Upper lobe of right lung (tissue), 1 donor: Measurements from ENCODE around the gene MGP. TPM values are rescaled to one million over a fixed set of nuclear protein-coding genes. Genes with fewer than 3 reads are reported as not detected.
A peak's percentile ranks its signal among the peaks of the same experiment; 100 is the strongest.

ENCODE experiments used
- ATAC-seq: fragments of 200-7000 bp; cut with Tn5 transposase; one replicate; pipeline ENCODE4 v1.9.1; 2020; ENCODE audit warnings: mild to moderate bottlenecking, moderate library complexity
- DNase-seq: peaks from one replicate; pipeline ENCODE4 v3.0.0-alpha.2; 2020
- H3K27ac ChIP-seq: fragments of 200-600 bp; one replicate; pipeline ENCODE4 v1.8.0; 2022
- H3K27me3 ChIP-seq: fragments of 200-600 bp; one replicate; pipeline ENCODE4 v1.8.0; 2022; ENCODE audit warnings: mild to moderate bottlenecking
- H3K36me3 ChIP-seq: fragments of 200-600 bp; one replicate; pipeline ENCODE4 v1.8.0; 2022
- H3K4me1 ChIP-seq: fragments of 200-600 bp; one replicate; pipeline ENCODE4 v1.8.0; 2022
- H3K4me3 ChIP-seq: fragments of 200-600 bp; one replicate; pipeline ENCODE4 v1.8.0; 2022; ENCODE audit warnings: mild to moderate bottlenecking
- H3K9me3 ChIP-seq: fragments of 200-600 bp; one replicate; pipeline ENCODE4 v1.8.0; 2022
- intact Hi-C: fragments of 100-400 bp; cut with DNase I; formaldehyde crosslinking; loops from one replicate; pipeline ENCODE4 v1.11.0; 2022
- total RNA-seq: library from RNA; stranded (reverse); fragmentation: NEBNext Ultra II Directional; extraction: Animal tissue kit (Norgen Biotek cat#: 25700); gene quantifications from one replicate; pipeline ENCODE4 v1.2.1, GENCODE V29; 2021
- TF ChIP-seq, protein P1 (sequence below): fragments of 200-600 bp; IDR thresholded peaks from one replicate; pipeline ENCODE4 v1.8.0; 2022; ENCODE audit warnings: antibody characterized with exemption
- donor health status: DM: no; HTN: yes; CAD: no; lungs with severe emphysema.

Gene MGP
- total RNA-seq, 1 donor from 2014 or later, result 472 TPM

DNA sequence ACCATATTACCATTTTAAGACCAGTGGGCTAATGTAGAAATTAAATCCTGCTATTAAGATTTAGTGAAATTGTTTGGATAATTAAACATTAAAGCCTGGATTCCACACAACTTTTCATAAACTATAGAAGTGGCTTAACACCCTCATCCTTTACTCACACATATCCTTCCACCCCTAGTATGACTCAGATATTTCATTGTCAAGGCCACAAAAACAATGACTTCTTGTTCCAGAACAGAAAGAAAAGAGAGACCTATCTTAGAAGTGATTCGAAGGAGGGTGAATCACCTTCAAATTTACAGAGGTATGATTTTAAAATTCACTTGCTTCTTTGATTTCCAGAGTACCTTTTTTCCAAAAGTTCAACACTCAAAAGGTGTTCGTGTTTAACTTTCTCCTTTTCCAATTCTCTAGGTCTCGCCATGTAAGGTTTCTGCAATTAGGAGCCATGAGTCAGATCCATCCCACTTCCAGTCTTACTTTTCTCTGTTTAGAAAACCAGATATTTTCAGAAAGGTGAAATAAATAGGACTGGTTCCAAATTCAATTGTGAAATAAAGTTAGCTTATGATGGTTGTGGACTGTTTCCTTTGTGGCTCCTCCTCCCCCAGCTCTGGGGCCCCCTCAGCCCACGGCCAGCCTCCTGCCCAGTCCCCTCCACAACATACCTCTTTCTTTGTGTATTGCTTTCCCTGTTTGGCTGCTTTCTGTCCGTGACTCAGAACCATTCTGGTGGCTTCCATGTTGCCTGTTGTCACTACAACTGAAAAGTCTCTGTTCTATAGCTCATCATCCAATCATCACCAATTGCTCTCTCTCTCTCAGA lies 24.6 kb upstream of the MGP start:
- Histone ChIP-seq H3K27ac (no peak overlapping the region), H3K4me3 (no peak overlapping the region), H3K36me3 (no peaks in the 10 kb centered on the region), H3K27me3 (no peaks in the 10 kb centered on the region), H3K4me1 (peaks cover 11% of the 10 kb centered on the region), H3K9me3 (no peaks in the 10 kb centered on the region)
- ATAC-seq, result no peak
- intact Hi-C loops, result no loop called here
- TF ChIP-seq, protein P1, sequence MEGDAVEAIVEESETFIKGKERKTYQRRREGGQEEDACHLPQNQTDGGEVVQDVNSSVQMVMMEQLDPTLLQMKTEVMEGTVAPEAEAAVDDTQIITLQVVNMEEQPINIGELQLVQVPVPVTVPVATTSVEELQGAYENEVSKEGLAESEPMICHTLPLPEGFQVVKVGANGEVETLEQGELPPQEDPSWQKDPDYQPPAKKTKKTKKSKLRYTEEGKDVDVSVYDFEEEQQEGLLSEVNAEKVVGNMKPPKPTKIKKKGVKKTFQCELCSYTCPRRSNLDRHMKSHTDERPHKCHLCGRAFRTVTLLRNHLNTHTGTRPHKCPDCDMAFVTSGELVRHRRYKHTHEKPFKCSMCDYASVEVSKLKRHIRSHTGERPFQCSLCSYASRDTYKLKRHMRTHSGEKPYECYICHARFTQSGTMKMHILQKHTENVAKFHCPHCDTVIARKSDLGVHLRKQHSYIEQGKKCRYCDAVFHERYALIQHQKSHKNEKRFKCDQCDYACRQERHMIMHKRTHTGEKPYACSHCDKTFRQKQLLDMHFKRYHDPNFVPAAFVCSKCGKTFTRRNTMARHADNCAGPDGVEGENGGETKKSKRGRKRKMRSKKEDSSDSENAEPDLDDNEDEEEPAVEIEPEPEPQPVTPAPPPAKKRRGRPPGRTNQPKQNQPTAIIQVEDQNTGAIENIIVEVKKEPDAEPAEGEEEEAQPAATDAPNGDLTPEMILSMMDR, result no peak
- no peak for DNase-seq

DNA sequence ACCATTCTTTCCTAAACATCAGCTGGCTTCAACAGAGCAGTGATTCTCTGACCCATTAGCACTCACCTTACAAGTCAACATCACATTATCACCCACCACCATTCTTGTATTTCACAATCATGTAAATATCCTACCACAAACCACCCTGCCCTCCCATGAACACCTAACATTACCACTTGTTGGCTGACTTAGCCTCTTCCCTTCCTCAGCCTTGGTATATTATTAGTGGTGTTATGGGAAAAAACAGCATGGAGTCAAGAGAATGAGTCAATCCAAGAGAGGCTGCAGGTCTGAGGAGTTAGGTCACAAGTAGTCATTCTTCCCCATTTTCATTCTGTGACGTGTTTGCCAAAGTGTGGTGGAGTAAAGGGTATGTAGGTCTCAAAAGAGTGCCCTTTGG lies 22.3 kb upstream of the MGP start:
- DNase-seq, result no peak
- H3K36me3 ChIP-seq, result no peaks in the 10 kb centered on the region
- H3K27ac ChIP-seq, result no peak overlapping the region
- no peak overlapping the region for H3K4me3 ChIP-seq
- TF ChIP-seq, protein P1, result no peak
- ATAC-seq, result no peak
- no peaks in the 10 kb centered on the region for H3K9me3 ChIP-seq
- no peaks in the 10 kb centered on the region for H3K27me3 ChIP-seq
- peaks cover 26% of the 10 kb centered on the region for H3K4me1 ChIP-seq
- intact Hi-C loops, result no loop called here

DNA sequence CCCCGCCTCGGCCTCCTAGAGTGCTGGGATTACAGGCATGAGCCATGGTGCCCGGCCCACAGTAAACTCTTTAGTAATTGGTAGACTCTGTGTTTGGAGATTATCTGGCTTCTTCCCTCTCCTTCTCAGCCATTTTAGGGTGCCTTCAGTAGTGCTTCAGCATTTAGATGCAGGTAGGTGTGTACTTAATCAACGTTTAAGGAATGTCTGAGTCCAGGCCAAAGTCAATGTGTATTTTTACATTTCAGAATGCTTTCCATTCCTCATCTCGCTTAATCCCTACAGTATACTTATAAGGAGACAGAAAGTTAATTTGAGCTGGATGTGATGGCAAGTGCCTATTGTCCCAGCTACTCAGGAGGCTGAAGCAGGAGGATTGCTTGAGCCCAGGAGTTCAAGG lies 20.5 kb upstream of the MGP start:
- Histone ChIP-seq H3K36me3 (no peaks in the 10 kb centered on the region), H3K4me1 (peaks cover 26% of the 10 kb centered on the region), H3K27me3 (no peaks in the 10 kb centered on the region), H3K9me3 (no peaks in the 10 kb centered on the region), H3K27ac (peak overlapping the region; percentile 65), H3K4me3 (no peak overlapping the region)
- TF ChIP-seq, protein P1, result no peak
- no peak for DNase-seq
- intact Hi-C loops, result no loop called here
- peak; percentile 74 for ATAC-seq

DNA sequence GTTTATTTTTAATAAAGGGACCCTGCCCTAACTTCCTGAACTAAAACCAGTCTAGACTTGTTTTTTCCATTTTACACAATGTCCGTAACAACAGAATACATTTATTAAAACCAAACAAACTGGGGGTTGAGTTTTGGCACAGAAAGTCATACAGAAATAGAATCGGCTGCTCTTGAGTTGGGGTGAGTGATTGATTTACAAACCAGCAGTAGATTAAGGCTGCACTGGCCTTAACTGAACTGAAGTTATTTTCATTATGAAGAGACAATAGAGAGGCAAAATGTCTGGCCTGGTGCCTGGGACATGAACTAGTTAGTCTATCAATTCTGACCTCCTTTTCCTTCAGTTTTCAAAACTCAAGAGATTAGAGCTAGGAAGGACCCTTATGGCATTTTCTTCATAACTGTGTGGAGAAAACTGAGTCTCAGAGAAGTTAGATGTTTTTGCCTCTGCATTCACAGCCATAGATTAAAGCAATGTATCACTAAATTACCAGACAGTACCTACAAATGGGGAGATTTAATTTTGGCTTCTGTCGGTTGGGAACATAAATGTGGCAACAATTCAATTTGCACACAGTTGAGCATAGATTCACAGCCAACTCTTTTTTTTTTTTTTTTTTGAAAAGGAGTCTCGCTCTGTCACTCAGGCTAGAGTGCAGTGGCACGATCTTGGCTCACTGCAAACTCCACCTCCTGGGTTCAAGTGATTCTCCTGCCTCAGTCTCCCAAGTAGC lies 19.8 kb upstream of the MGP start:
- Histone ChIP-seq H3K4me3 (no peak overlapping the region), H3K27me3 (no peaks in the 10 kb centered on the region), H3K9me3 (no peaks in the 10 kb centered on the region), H3K36me3 (no peaks in the 10 kb centered on the region), H3K4me1 (peaks cover 26% of the 10 kb centered on the region), H3K27ac (peak overlapping the region; percentile 65)
- ATAC-seq (peak; percentile 14), DNase-seq (no peak)
- intact Hi-C loops, result no loop called here
- TF ChIP-seq, protein P1, result no peak

DNA sequence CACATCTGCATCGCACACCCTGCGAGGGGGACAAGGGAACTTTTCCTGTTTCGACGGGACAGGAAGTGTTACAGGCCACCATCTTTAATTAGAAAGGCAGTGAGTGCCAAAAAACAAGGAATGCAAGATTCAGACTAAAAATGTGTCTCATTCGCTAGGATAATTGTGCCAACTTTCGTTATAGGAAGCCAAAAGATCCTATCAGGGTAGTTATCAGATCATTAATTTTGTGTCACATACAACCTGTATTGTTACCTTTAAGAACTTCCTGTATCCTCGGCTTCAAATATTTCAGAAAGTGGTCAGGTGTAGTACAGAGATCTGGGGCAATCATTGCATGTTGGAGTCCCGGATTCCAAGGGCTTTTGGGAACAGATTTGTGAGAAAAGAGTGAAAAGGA lies 19.2 kb upstream of the MGP start:
- peaks cover 26% of the 10 kb centered on the region for H3K4me1 ChIP-seq
- no peaks in the 10 kb centered on the region for H3K36me3 ChIP-seq
- H3K27me3 ChIP-seq, result no peaks in the 10 kb centered on the region
- intact Hi-C loops, result no loop called here
- TF ChIP-seq, protein P1, result no peak
- DNase-seq (no peak), ATAC-seq (no peak)
- no peaks in the 10 kb centered on the region for H3K9me3 ChIP-seq
- H3K4me3 ChIP-seq, result no peak overlapping the region
- peak overlapping the region; percentile 65 for H3K27ac ChIP-seq
